Chondrocyte (in vitro differentiated cells): ENCODE results near the gene RASAL2. TPM values are rescaled to one million over a fixed set of nuclear protein-coding genes. Genes with fewer than 3 reads are reported as not detected.

ENCODE experiments used
- DNase-seq: peaks from one replicate; pipeline ENCODE4 v3.0.0; 2021; ENCODE audit warnings: mixed read lengths, low spot score
- H3K27ac Mint-ChIP-seq: one replicate; pipeline ENCODE4 v1.8.0; 2021; ENCODE audit warnings: mild to moderate bottlenecking, moderate library complexity, mixed read lengths; ENCODE audit not compliant: unreplicated experiment
- H3K27me3 Mint-ChIP-seq: 2 replicates; pipeline ENCODE4 v1.8.0; 2021; ENCODE audit warnings: low read depth, mixed read lengths
- H3K36me3 Mint-ChIP-seq: 2 replicates; pipeline ENCODE4 v1.8.0; 2021; ENCODE audit warnings: low read depth, mixed read lengths
- H3K4me1 Mint-ChIP-seq: 2 replicates; pipeline ENCODE4 v1.8.0; 2021; ENCODE audit warnings: low read depth, mild to moderate bottlenecking, mixed read lengths
- H3K4me3 Mint-ChIP-seq: one replicate; pipeline ENCODE4 v1.8.0; 2021; ENCODE audit warnings: mild to moderate bottlenecking, moderate library complexity, mixed read lengths; ENCODE audit not compliant: unreplicated experiment
- H3K9me3 Mint-ChIP-seq: 2 replicates; pipeline ENCODE4 v1.8.0; 2021; ENCODE audit warnings: low read depth, mixed read lengths
- CTCF ChIP-seq: fragments of 200-600 bp; sonication (generic); IDR thresholded peaks from 2 replicates; pipeline ENCODE4 v1.5.0; 2021; ENCODE audit warnings: antibody characterized with exemption, mild to moderate bottlenecking, moderate library complexity
- total RNA-seq: library from RNA; stranded (reverse); gene quantifications from 3 replicates; pipeline ENCODE4 v1.2.1, GENCODE V29; 2021

Gene RASAL2
- total RNA-seq, 1 donor from 2014 or later = 40.1 TPM

GRCh38 chr1:178277793-178278530, 184.1 kb downstream of the RASAL2 start:
- no peaks in the 10 kb centered on the region for H3K36me3 Mint-ChIP-seq
- H3K27me3 Mint-ChIP-seq = no peaks in the 10 kb centered on the region
- no peak for DNase-seq
- peaks cover 65% of the 10 kb centered on the region for H3K4me1 Mint-ChIP-seq
- no peak for TF ChIP-seq CTCF
- H3K4me3 Mint-ChIP-seq = no peak overlapping the region
- no peaks in the 10 kb centered on the region for H3K9me3 Mint-ChIP-seq
- peak overlapping the region; percentile 57 for H3K27ac Mint-ChIP-seq

- Mint-ChIP-seq H3K4me1 (peaks cover 71% of the 10 kb centered on the region), H3K9me3 (no peaks in the 10 kb centered on the region), H3K27me3 (no peaks in the 10 kb centered on the region), H3K36me3 (no peaks in the 10 kb centered on the region), H3K4me3 (no peak overlapping the region), H3K27ac (peak overlapping the region; percentile 1)
- TF ChIP-seq CTCF = no peak
- no peak for DNase-seq
Observed at GRCh38 chr1:178278916-178279686, 185.2 kb downstream of the RASAL2 start.

- Mint-ChIP-seq H3K9me3 (no peaks in the 10 kb centered on the region), H3K36me3 (peaks cover 10% of the 10 kb centered on the region), H3K27ac (no peak overlapping the region), H3K4me1 (peaks cover 51% of the 10 kb centered on the region), H3K27me3 (no peaks in the 10 kb centered on the region), H3K4me3 (no peak overlapping the region)
- no peak for DNase-seq
- peak; percentile 90 for TF ChIP-seq CTCF
Observed at GRCh38 chr1:178282949-178283367, 189.1 kb downstream of the RASAL2 start.

- DNase-seq = no peak
- H3K4me3 Mint-ChIP-seq = no peak overlapping the region
- TF ChIP-seq CTCF = no peak
- H3K4me1 Mint-ChIP-seq = peaks cover 46% of the 10 kb centered on the region
- H3K9me3 Mint-ChIP-seq = no peaks in the 10 kb centered on the region
- peak overlapping the region; percentile 46 for H3K27ac Mint-ChIP-seq
- peaks cover 12% of the 10 kb centered on the region for H3K36me3 Mint-ChIP-seq
- no peaks in the 10 kb centered on the region for H3K27me3 Mint-ChIP-seq
Observed at GRCh38 chr1:178283409-178283808, 189.5 kb downstream of the RASAL2 start.

GRCh38 chr1:178284058-178284457, 190.2 kb downstream of the RASAL2 start:
- Mint-ChIP-seq H3K36me3 (peaks cover 14% of the 10 kb centered on the region), H3K4me3 (no peak overlapping the region), H3K27ac (no peak overlapping the region), H3K9me3 (no peaks in the 10 kb centered on the region), H3K27me3 (no peaks in the 10 kb centered on the region), H3K4me1 (peaks cover 41% of the 10 kb centered on the region)
- TF ChIP-seq CTCF = peak; percentile 23
- DNase-seq = no peak
